Neural cell (in vitro differentiated cells): ENCODE measurements around the gene THRB. TPM values are rescaled to one million over a fixed set of nuclear protein-coding genes. Genes with fewer than 3 reads are reported as not detected.
"Not testable (repeated sequence)": the region's sequence is repeated elsewhere in the genome, so short reads cannot be mapped to it uniquely, and the experiment has no call there.

Source experiments
- H2AFZ ChIP-seq: fragments of 200-600, 300-800 bp; sonication (generic), shearing (Covaris generic); 2 replicates; pipeline ENCODE4 v1.6.0; 2014; ENCODE audit warnings: low read depth, mild to moderate bottlenecking, antibody characterized with exemption, low read length, moderate library complexity
- H3F3A ChIP-seq: fragments of 200-600 bp; shearing (Covaris generic); 2 replicates; pipeline ENCODE4 v1.6.1; 2016; ENCODE audit warnings: mild to moderate bottlenecking, moderate library complexity, mixed read lengths, antibody characterized with exemption, low read length; ENCODE audit not compliant: insufficient read depth, poor library complexity, severe bottlenecking
- H3K27ac ChIP-seq: fragments of 200-600, 300-800 bp; sonication (generic), shearing (Covaris generic); 2 replicates; pipeline ENCODE4 v1.5.1; 2014; ENCODE audit warnings: mild to moderate bottlenecking, low read length, moderate library complexity
- H3K27me3 ChIP-seq: fragments of 300-800, 200-600 bp; sonication (generic), shearing (Covaris generic); 2 replicates; pipeline ENCODE4 v1.6.0; 2014; ENCODE audit warnings: mild to moderate bottlenecking, low read depth, low read length, moderate library complexity; ENCODE audit not compliant: insufficient read depth
- H3K36me3 ChIP-seq: fragments of 300-800, 200-600 bp; sonication (generic), shearing (Covaris generic); 2 replicates; pipeline ENCODE4 v1.5.1; 2014; ENCODE audit warnings: mild to moderate bottlenecking, antibody characterized with exemption, low read length, moderate library complexity; ENCODE audit not compliant: insufficient read depth
- H3K4me2 ChIP-seq: fragments of 300-800, 200-600 bp; sonication (generic), shearing (Covaris generic); 2 replicates; pipeline ENCODE4 v1.6.0; 2014; ENCODE audit warnings: mild to moderate bottlenecking, low read length
- H3K4me3 ChIP-seq: fragments of 300-800, 200-600 bp; sonication (generic), shearing (Covaris generic); 2 replicates; pipeline ENCODE4 v1.5.1; 2014; ENCODE audit warnings: mild to moderate bottlenecking, low read length, moderate library complexity
- H3K79me2 ChIP-seq: fragments of 200-600 bp; shearing (Covaris generic); replicated peaks from 2 replicates; pipeline ENCODE4 v1.6.0; 2014; ENCODE audit warnings: mild to moderate bottlenecking, low read length, moderate library complexity; ENCODE audit not compliant: insufficient read depth
- H3K9ac ChIP-seq: fragments of 300-800, 200-600 bp; sonication (generic), shearing (Covaris generic); 2 replicates; pipeline ENCODE4 v1.6.1; 2016; ENCODE audit warnings: mild to moderate bottlenecking, low read length, mixed read lengths
- H3K9me2 ChIP-seq: fragments of 200-600 bp; shearing (Covaris generic); 2 replicates; pipeline ENCODE4 v1.6.1; 2016; ENCODE audit warnings: mild to moderate bottlenecking, low read length, mixed read lengths; ENCODE audit not compliant: insufficient read depth
- H3K9me3 ChIP-seq: fragments of 200-600, 300-800 bp; sonication (generic), shearing (Covaris generic); 2 replicates; pipeline ENCODE4 v1.6.1; 2016; ENCODE audit warnings: mild to moderate bottlenecking, mixed run types, low read length, moderate library complexity, mixed read lengths
- H4K20me1 ChIP-seq: fragments of 200-600 bp; shearing (Covaris generic); 2 replicates; pipeline ENCODE4 v1.6.1; 2016; ENCODE audit warnings: mild to moderate bottlenecking, mixed run types; ENCODE audit not compliant: insufficient read depth
- CTCF ChIP-seq: fragments of 450-650 bp; IDR thresholded peaks from 2 replicates; pipeline ENCODE4 v1.5.1; 2014; ENCODE audit warnings: antibody characterized with exemption, mild to moderate bottlenecking, moderate library complexity; ENCODE audit not compliant: poor library complexity, severe bottlenecking
- EP300 ChIP-seq: fragments of 450-650 bp; conservative IDR thresholded peaks from 2 replicates; pipeline ENCODE4 v1.6.1; 2014; ENCODE audit warnings: antibody characterized with exemption, mild to moderate bottlenecking, moderate library complexity; ENCODE audit not compliant: poor library complexity, severe bottlenecking
- EZH2 ChIP-seq: fragments of 200-600, 300-800 bp; shearing (Covaris generic), sonication (generic); IDR thresholded peaks from 2 replicates; pipeline ENCODE4 v1.6.1; 2014; ENCODE audit warnings: antibody characterized with exemption, low read length, borderline replicate concordance, mild to moderate bottlenecking; ENCODE audit not compliant: insufficient read depth, poor library complexity, severe bottlenecking
- MXI1 ChIP-seq: fragments of 450-650 bp; conservative IDR thresholded peaks from 2 replicates; pipeline ENCODE4 v1.6.1; 2014; ENCODE audit warnings: antibody characterized with exemption, mild to moderate bottlenecking; ENCODE audit not compliant: poor library complexity, severe bottlenecking
- POLR2AphosphoS5 ChIP-seq: IDR thresholded peaks from 2 replicates; pipeline ENCODE4 v1.6.1; 2012
- RAD21 ChIP-seq: fragments of 450-650 bp; conservative IDR thresholded peaks from 2 replicates; pipeline ENCODE4 v1.6.1; 2014; ENCODE audit warnings: antibody characterized with exemption, mild to moderate bottlenecking, moderate library complexity
- REST ChIP-seq: IDR thresholded peaks from 2 replicates; pipeline ENCODE4 v1.6.1; 2012; ENCODE audit warnings: borderline replicate concordance
- SMC3 ChIP-seq: fragments of 450-650 bp; conservative IDR thresholded peaks from 2 replicates; pipeline ENCODE4 v1.6.1; 2014; ENCODE audit warnings: antibody characterized with exemption, mild to moderate bottlenecking, moderate library complexity; ENCODE audit not compliant: poor library complexity
- TAF1 ChIP-seq: IDR thresholded peaks from 2 replicates; pipeline ENCODE4 v1.6.1; 2012; ENCODE audit warnings: low read depth
- polyA plus RNA-seq: library from polyadenylated mRNA; depleted of rRNA; stranded (reverse); fragments of >200 nt; gene quantifications from 2 replicates; pipeline ENCODE4 v1.2.3, GENCODE V29; 2014

THRB gene
- polyA plus RNA-seq, 1 donor from 2014 or later, result 1.7 TPM

GRCh38 chr3:24426896-24427295, 67.8 kb downstream of the THRB start:
- H3K9ac ChIP-seq, result no peak overlapping the region
- TF ChIP-seq POLR2AphosphoS5, result no peak
- TF ChIP-seq REST, result no peak
- TF ChIP-seq EZH2, result no peak
- TF ChIP-seq MXI1, result no peak
- no peak overlapping the region for H3K4me2 ChIP-seq
- H3F3A ChIP-seq, result no peaks in the 10 kb centered on the region
- H3K27me3 ChIP-seq, result no peaks in the 10 kb centered on the region
- H3K4me3 ChIP-seq, result no peak overlapping the region
- no peak overlapping the region for H3K27ac ChIP-seq
- H2AFZ ChIP-seq, result no peak overlapping the region
- peaks cover 9% of the 10 kb centered on the region for H3K9me3 ChIP-seq
- no peaks in the 10 kb centered on the region for H3K79me2 ChIP-seq
- no peaks in the 10 kb centered on the region for H3K36me3 ChIP-seq
- H3K9me2 ChIP-seq, result no peaks in the 10 kb centered on the region
- no peaks in the 10 kb centered on the region for H4K20me1 ChIP-seq

GRCh38 chr3:24420829-24421228, 73.8 kb downstream of the THRB start:
- not testable (repeated sequence) for H3K9me2 ChIP-seq, H2AFZ ChIP-seq, H3F3A ChIP-seq, H3K9me3 ChIP-seq, H3K27me3 ChIP-seq, H3K79me2 ChIP-seq, H3K4me3 ChIP-seq, H3K36me3 ChIP-seq, H4K20me1 ChIP-seq, H3K4me2 ChIP-seq, H3K27ac ChIP-seq, H3K9ac ChIP-seq

- no peak for TF ChIP-seq EZH2
- no peak for TF ChIP-seq EP300
- no peak for TF ChIP-seq REST
- TF ChIP-seq RAD21, result no peak
- TF ChIP-seq MXI1, result no peak
- TF ChIP-seq SMC3, result no peak
- TF ChIP-seq POLR2AphosphoS5, result no peak
- no peak for TF ChIP-seq CTCF
- TF ChIP-seq TAF1, result no peak
- H3K36me3 ChIP-seq, result no peaks in the 10 kb centered on the region
- no peaks in the 10 kb centered on the region for H3K9me2 ChIP-seq
- H4K20me1 ChIP-seq, result no peaks in the 10 kb centered on the region
- H3K9ac ChIP-seq, result no peak overlapping the region
- H3K27me3 ChIP-seq, result no peaks in the 10 kb centered on the region
- no peak overlapping the region for H3K4me2 ChIP-seq
- H3K27ac ChIP-seq, result no peak overlapping the region
- H3K79me2 ChIP-seq, result no peaks in the 10 kb centered on the region
- H3K4me3 ChIP-seq, result no peak overlapping the region
- no peaks in the 10 kb centered on the region for H3F3A ChIP-seq
- H2AFZ ChIP-seq, result no peak overlapping the region
- no peaks in the 10 kb centered on the region for H3K9me3 ChIP-seq
These were observed 74.4 kb downstream of the THRB start for GRCh38 chr3:24420224-24420623.
